Transverse colon (tissue), 4 donors: ENCODE data around the gene TUBB. TPM values are rescaled to one million over a fixed set of nuclear protein-coding genes. Genes with fewer than 3 reads are reported as not detected.

Experiments used
- DNase-seq: peaks from one replicate; pipeline ENCODE4 v3.0.0-alpha.2; 2019
- H3K27ac ChIP-seq, 4 donors: fragments of 200-600 bp; sonication (generic); 2 replicates each; pipeline ENCODE4 v1.5.1; 2016 to 2018; ENCODE audit warnings: inconsistent platforms in 4 of 4
- H3K27me3 ChIP-seq: fragments of 200-600 bp; sonication (generic); 2 replicates; pipeline ENCODE4 v1.5.1; 2017; ENCODE audit warnings: inconsistent platforms
- H3K36me3 ChIP-seq, 4 donors: fragments of 200-600 bp; sonication (generic); 2 replicates each; pipeline ENCODE4 v1.5.1; 2017 to 2019; ENCODE audit warnings: inconsistent platforms in 4 of 4
- H3K4me1 ChIP-seq, 4 donors: fragments of 200-600 bp; sonication (generic); 2 replicates each; pipeline ENCODE4 v1.5.1; 2017 to 2020; ENCODE audit warnings: inconsistent platforms in 4 of 4
- H3K4me3 ChIP-seq, 4 donors: fragments of 200-600 bp; sonication (generic); 1 replicate in 1 of 4; 2 replicates in 3 of 4; pipeline versions ENCODE4 v1.5.1 to v1.6.1; 2017 to 2019; ENCODE audit warnings: inconsistent platforms in 4 of 4
- H3K9me3 ChIP-seq, 2 donors: fragments of 200-600 bp; sonication (generic); 2 replicates each; pipeline ENCODE4 v1.5.1; 2017 to 2019; ENCODE audit warnings: inconsistent platforms in 2 of 2
- EP300 ChIP-seq: sonication (generic); formaldehyde crosslinking; IDR thresholded peaks from one replicate; pipeline ENCODE4 v1.6.1; 2017; ENCODE audit warnings: antibody characterized with exemption, low read depth
- POLR2A ChIP-seq: fragments of 450-650 bp; IDR thresholded peaks from one replicate; pipeline ENCODE4 v1.6.1; 2016; ENCODE audit warnings: antibody characterized with exemption, mild to moderate bottlenecking, moderate library complexity
- POLR2AphosphoS5 ChIP-seq, 3 donors: sonication (generic); formaldehyde crosslinking; IDR thresholded peaks; one replicate each; pipeline ENCODE4 v1.6.1; 2016; ENCODE audit warnings: antibody characterized with exemption in 3 of 3
- WGBS, 2 donors: methylation state at CpG; one replicate each; pipeline ENCODE4 v1.1.5; 2018; ENCODE audit warnings: low coverage in 1 of 2; 5-methylcytosine and 5-hydroxymethylcytosine counted together
- in situ Hi-C, 4 donors: fragments of 200-750 bp; cut with MboI; loops; one replicate each; pipeline versions ENCODE4 v1.15.0 to v1.15.1; 2017; ENCODE audit warnings: low sequenced_read_pairs in 3 of 4, low pct_ligation_motif_present in 1 of 4, low pct_unique_long_range_greater_than_20kb in 1 of 4
- intact Hi-C: fragments of 100-400 bp; cut with DNase I; formaldehyde crosslinking; loops from one replicate; pipeline ENCODE4 v1.15.1; 2023; ENCODE audit warnings: low total_unique reads
- total RNA-seq, 4 donors: library from RNA; depleted of rRNA; stranded (reverse); fragments of >200 nt; gene quantifications; one replicate each; pipeline ENCODE4 v1.1.0, GENCODE V29; 2016
- TF ChIP-seq, protein P1 (sequence below), 5 experiments: fragments of 200-600 bp in 3 of 5; fragments of 450-650 bp in 2 of 5; sonication (generic) in 3 of 5; IDR thresholded peaks; 1 replicate in 2 of 5; 2 replicates in 3 of 5; pipeline ENCODE4 v1.5.1; 2016 to 2017; ENCODE audit warnings: antibody characterized with exemption in 5 of 5, inconsistent platforms in 3 of 5, mild to moderate bottlenecking in 2 of 5, moderate library complexity in 1 of 5

Gene TUBB
- 100 to 1,000 TPM in 3 of 4 donors, 10 to 100 TPM in 1; 77.1 to 128 (median 106) TPM for total RNA-seq

DNA sequence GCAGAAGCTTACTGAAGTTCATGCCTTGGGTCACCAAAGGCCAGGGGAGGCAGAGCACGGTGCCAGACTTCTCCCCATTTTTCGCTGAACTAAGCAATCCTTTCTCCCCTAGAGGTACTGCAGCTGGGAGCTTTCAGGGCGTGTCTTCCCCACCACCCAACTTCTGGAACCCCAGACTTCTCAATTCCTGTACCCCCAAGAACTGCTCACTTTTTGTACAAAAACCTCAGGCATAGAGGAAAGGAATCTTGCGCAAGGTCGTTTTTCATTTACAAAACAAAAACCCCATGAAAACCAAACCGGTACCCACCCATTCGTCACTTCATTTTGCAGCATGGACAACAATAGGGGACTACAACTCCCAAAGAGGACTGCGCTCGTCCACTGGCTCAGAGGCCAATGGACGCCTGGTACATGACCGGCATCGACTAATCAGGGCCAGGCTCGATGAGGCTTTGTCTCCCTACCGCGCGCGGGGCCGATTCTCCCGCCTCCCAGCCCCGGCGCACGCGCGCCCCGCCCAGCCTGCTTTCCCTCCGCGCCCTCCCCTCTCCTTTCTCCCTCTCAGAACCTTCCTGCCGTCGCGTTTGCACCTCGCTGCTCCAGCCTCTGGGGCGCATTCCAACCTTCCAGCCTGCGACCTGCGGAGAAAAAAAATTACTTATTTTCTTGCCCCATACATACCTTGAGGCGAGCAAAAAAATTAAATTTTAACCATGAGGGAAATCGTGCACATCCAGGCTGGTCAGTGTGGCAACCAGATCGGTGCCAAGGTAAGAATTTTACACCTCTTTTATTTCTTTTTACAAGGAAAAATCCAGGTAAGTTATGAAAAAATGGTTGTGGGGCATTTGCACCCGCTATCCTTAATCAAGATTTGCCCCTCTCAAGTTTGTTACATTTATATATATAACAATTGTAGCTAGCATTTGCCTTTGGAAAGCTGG is at the start of gene TUBB:
Gene TUBB, plus strand, starts transcription at position 562 of the 947 bp plus-strand sequence. Its CDS starts 155 bp downstream, at position 717.
- in situ Hi-C loops (loop anchor here in 2 of 4 donors (5.0 to 10.0 kb wide), 2 partner anchors 38 to 155 kb away; no protein-coding TSS in a partner anchor), intact Hi-C loops (loop anchor here (5.0 kb wide), 1 partner anchor 103 kb away; the partner anchor contains the start of genes MRPS18B and PPP1R10)
- DNase-seq = peak; percentile 98

DNA sequence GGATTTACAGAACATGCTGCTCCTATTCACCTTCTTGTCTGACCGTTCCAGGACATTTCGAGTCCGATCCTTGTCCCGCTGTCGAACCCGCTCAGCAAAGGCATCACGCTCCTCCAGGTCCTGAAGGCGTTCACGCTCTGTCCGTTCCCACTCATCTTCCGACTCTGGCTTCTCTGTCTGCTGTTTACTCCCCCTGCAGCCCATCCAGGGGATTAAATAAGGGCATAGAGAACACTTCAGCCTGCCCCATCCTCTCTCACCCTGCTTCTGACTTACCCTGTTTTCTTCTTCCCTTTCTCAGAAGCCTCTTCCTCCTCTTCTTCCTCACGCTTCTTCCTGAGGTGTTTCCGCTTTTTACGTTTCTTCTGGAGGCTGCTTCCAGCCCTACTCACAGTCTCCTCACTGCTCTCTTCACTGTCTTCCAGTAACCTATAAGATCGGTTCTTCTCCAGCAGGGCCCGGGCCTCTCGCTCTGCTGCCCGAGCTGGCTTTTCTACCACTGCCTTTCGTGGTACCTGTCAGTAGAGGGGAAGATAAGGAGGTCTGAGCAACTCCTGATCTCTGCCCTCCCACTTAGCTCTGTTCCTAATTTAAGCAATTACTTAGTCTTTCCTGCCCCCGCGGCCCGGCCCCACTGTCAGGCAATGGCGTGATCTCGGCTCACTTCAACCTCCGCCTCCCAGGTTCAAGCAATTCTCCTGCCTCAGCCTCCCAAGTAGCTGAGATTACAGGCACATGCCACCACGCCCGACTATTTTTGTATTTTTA is 49.2 kb upstream of the TUBB start:
- no peaks in the 10 kb centered on the region for H3K9me3 ChIP-seq
- peaks cover 0 to 21% (median 8%) of the 10 kb centered on the region in 4 donors for H3K36me3 ChIP-seq
- in situ Hi-C loops = loop anchor here in 1 of 4 donors (10.0 kb wide), 1 partner anchor 46 kb away; the partner anchor contains the start of gene ATAT1

More for the DNA sequence above, at the start of gene TUBB:
- H3K4me1 ChIP-seq = peaks cover 4 to 63% (median 39%) of the 10 kb centered on the region in 4 donors
- no peaks in the 10 kb centered on the region for H3K9me3 ChIP-seq
- TF ChIP-seq POLR2AphosphoS5 (IDR thresholded peaks at IDR 0.05) (peak; percentile 99 to 100 (median 99)), POLR2A (peak; percentile 96), EP300 (no peak)
- TF ChIP-seq, protein P1, sequence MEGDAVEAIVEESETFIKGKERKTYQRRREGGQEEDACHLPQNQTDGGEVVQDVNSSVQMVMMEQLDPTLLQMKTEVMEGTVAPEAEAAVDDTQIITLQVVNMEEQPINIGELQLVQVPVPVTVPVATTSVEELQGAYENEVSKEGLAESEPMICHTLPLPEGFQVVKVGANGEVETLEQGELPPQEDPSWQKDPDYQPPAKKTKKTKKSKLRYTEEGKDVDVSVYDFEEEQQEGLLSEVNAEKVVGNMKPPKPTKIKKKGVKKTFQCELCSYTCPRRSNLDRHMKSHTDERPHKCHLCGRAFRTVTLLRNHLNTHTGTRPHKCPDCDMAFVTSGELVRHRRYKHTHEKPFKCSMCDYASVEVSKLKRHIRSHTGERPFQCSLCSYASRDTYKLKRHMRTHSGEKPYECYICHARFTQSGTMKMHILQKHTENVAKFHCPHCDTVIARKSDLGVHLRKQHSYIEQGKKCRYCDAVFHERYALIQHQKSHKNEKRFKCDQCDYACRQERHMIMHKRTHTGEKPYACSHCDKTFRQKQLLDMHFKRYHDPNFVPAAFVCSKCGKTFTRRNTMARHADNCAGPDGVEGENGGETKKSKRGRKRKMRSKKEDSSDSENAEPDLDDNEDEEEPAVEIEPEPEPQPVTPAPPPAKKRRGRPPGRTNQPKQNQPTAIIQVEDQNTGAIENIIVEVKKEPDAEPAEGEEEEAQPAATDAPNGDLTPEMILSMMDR (IDR thresholded peaks at IDR 0.05) = peak in 4 of 5 experiments; percentile 2 to 63 (median 24)
- peak within 1 kb of the TSS; percentile 58 to 90 (median 78) for H3K4me3 ChIP-seq
- 0% methylated on average over 9 to 38 of the region's 38 CpGs for WGBS, 2 donors
- H3K27me3 ChIP-seq = no peaks in the 10 kb centered on the region
- peaks cover 0 to 23% (median 11%) of the 10 kb centered on the region in 4 donors for H3K36me3 ChIP-seq
- H3K27ac ChIP-seq = peak within 1 kb of the TSS; percentile 93 to 99 (median 98)

DNA sequence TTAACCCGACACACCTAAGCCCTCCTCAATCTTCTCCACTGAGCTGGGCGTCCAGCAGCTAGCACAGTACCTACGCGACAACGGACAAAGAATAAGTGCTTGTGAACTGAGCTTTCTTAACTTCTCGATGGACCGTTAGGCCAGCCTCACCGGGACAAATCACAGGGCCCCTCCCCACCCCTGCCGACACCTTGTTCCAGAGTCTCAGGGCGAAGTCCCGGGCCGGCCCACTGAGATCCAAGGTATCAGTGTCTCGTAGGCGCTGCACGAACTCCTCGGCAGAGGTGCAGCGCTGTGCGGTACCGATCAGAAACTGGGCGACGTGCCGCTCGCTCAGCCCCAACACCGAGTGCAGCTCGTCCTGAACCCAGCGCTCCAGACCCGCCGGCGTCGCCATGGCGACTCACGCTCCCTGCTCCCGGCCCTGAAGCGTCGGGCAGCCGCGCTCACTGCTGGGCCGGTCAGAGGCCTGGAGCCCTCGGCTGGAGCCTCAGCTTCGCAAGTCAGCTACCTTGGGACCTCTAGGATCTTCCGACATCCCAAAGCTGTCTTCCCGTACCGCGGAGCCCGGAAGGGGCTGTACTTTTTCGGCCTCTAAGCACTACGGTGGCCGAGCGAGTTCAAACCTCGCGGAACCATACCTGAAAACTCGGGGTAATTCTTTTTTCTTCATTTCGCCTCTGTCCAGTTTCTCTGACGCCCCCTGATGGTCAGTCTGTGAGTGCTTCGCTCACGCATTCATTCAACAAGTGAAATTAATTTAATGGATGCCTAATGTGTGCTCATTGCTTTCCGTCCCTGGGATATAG is 47.5 kb upstream of the TUBB start, which contains the start of gene DHX16:
Gene DHX16, minus strand, starts transcription at position 562 of the 809 bp plus-strand sequence. Its CDS starts 165 bp downstream, at position 397.
- peak within 1 kb of the TSS; percentile 86 to 98 (median 92) for H3K4me3 ChIP-seq
- in situ Hi-C loops = loop anchor here in 1 of 4 donors (10.0 kb wide), 1 partner anchor 48 kb away; the partner anchor contains the start of gene ATAT1
- peak; percentile 73 to 89 (median 81) for TF ChIP-seq POLR2AphosphoS5 (IDR thresholded peaks at IDR 0.05)
- TF ChIP-seq POLR2A = peak; percentile 65
- TF ChIP-seq EP300 = no peak
- TF ChIP-seq, protein P1 (IDR thresholded peaks at IDR 0.05) = peak; percentile 79 to 94 (median 88)
- intact Hi-C loops = loop anchor here (10.0 kb wide), 1 partner anchor 212 kb away; the partner anchor contains the start of gene DDR1
- peaks cover 0 to 25% (median 8%) of the 10 kb centered on the region in 4 donors for H3K36me3 ChIP-seq
- H3K27ac ChIP-seq = peak within 1 kb of the TSS; percentile 84 to 93 (median 90)
- H3K4me1 ChIP-seq = peaks cover 6 to 21% (median 16%) of the 10 kb centered on the region in 4 donors
- H3K27me3 ChIP-seq = no peaks in the 10 kb centered on the region
- peak; percentile 97 for DNase-seq
- no peaks in the 10 kb centered on the region for H3K9me3 ChIP-seq
- 0 to 1% methylated on average over 10 to 42 of the region's 57 CpGs for WGBS, 2 donors

More for the DNA sequence above, 49.2 kb upstream of the TUBB start:
- no peaks in the 10 kb centered on the region for H3K27me3 ChIP-seq
- DNase-seq = no peak
- H3K4me3 ChIP-seq = no peak overlapping the region
- peaks cover 6 to 21% (median 16%) of the 10 kb centered on the region in 4 donors for H3K4me1 ChIP-seq
- intact Hi-C loops = loop anchor here (10.0 kb wide), 1 partner anchor 214 kb away; the partner anchor contains the start of gene DDR1
- no peak overlapping the region for H3K27ac ChIP-seq
- TF ChIP-seq POLR2A (no peak), EP300 (no peak), POLR2AphosphoS5 (IDR thresholded peaks at IDR 0.05) (no peak)
- TF ChIP-seq, protein P1 (IDR thresholded peaks at IDR 0.05) = no peak
- 82 to 92% methylated on average over 19 to 27 of the region's 27 CpGs for WGBS, 2 donors
